Measurements from ENCODE around the gene EDN1.

EDN1 gene

GRCh38 chr6:12270551-12271230, 19.5 kb upstream of the EDN1 start:
- DNase-seq (ENCODE audit: low read depth): no peak

- no peak for DNase-seq (ENCODE audit: low read depth)
Observed at GRCh38 chr6:12271594-12271993, 18.6 kb upstream of the EDN1 start.

GRCh38 chr6:12271997-12272396, 18.2 kb upstream of the EDN1 start:
- DNase-seq (ENCODE audit: low read depth): no peak

DNA sequence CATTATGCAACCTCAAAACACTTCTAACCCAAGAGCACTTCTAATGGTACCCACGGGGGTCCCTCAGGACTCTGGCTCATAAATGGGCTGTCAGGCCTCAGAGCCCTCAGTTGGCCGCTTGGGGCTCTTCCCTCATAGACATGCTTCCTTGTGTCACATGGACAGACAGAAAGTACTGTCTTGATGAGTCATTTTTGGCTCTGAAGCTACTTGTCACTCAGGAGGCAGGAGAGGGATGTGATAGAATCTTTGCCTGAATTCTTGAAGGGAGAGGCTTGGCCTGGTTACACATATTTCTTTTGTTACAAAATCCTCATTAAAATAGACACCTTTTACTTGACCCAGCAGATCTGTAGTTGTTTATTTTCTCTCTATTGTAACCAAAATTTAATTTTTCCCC, 15.1 kb upstream of the EDN1 start:
- DNase-seq (ENCODE audit: low read depth): no peak

DNA sequence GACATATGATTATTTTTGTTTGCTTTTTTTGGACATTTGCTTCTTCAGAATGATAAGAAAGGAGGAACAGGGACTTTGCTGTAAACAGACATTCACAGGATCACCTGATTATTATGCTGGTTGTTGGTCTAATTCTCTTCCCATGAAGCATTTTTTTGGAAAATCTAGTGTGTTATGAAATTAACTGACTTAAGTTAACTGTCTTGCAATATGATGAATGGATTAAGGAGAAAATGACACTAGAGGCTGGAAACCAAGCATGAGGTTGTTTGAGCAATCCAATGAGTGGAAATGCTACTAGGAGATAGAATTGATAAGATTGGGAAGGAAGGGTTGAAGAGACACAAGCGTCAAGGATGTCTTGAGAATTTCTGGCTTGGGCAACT, 13.2 kb upstream of the EDN1 start:
- DNase-seq (ENCODE audit: low read depth): no peak

GRCh38 chr6:12277386-12277785, 12.8 kb upstream of the EDN1 start:
- no peak for DNase-seq (ENCODE audit: low read depth)

DNA sequence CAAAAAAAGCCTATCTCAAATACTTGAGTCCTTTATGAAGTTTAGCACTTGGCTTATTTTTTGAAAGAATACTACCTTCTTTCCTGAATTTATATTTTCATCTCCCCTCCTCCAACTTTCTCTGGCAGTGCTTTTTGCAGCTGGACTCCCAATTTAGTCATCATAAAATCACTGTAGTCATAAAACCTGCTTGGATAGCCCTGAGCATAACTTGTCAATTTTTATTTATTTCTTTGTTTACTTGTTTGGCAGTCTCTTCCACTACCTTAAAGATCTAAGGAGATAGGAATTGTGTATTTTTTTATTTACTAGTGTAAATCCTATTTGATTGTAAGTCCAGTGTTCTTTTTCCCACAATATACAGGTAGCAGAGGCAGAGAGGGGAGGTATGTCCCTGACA, 11.2 kb upstream of the EDN1 start:
- no peak for DNase-seq (ENCODE audit: low read depth)

DNA sequence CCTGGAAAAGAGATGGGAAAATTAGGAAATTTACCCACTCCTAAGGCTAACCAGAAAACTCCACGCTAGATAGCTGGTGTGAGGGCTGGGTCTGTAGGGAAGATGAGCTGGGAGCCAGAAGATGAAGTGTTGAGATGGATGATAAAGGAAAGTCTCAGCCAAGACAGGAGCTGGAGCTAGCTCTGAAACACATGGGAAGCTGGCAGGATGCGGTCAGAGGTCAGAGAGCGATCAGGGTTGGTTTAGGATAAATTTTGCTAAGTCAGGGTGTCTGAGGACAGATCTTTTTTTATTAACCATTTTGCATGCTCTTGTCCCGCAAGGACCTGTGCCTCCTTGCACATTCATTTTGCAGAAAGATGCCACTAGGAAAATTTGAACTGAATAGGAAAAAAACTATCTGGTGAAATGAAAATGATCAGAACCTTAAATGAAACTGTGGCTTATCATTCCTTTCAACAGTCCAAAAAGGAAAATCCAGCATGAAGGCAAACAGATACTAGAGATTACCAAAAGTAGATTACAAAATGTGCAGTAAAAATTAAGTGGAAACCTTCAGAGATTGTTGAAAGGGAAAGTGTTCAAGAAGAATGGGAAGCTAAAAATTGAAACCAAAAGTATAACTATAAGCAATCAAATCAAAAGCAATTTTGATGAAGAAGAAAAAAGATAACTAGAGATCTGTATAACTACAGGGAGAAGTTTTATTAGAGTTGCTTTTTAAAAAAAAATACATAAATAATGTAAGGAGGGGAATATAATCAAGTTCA, 10.7 kb upstream of the EDN1 start:
- DNase-seq (ENCODE audit: low read depth): no peak

GRCh38 chr6:12280458-12280857, 9.7 kb upstream of the EDN1 start:
- DNase-seq (ENCODE audit: low read depth): no peak

DNA sequence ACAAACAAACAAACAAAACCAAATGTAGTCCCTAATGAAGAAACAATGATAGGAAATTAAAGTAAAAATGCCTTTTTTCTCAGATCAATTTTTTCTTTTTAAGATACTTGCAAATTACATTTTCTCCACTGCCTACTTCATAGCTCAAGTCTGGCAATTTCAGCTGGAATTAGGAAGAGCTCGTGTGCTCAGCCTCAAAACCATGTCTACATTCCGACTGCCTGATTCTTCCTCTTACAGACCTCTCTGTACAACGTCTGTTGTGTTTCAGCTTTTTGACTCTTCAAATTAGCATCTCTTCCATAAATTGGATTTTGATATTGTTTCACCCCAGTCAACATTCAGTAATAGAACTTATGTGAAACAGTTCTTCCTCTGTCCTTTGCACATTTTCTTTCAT, 9.3 kb upstream of the EDN1 start:
- DNase-seq (ENCODE audit: low read depth): no peak

GRCh38 chr6:12283904-12284303, 6.3 kb upstream of the EDN1 start:
- no peak for DNase-seq (ENCODE audit: low read depth)

- no peak for DNase-seq (ENCODE audit: low read depth)
Observed at GRCh38 chr6:12286373-12287110, 3.6 kb upstream of the EDN1 start.

GRCh38 chr6:12288211-12288618, 1.9 kb upstream of the EDN1 start:
- no peak for DNase-seq (ENCODE audit: low read depth)

GRCh38 chr6:12288914-12289313, 1.2 kb upstream of the EDN1 start:
- DNase-seq (ENCODE audit: low read depth): no peak

- peak; percentile 56 for DNase-seq (ENCODE audit: low read depth)
Observed at GRCh38 chr6:12289365-12289919, 719 bp upstream of the EDN1 start.

GRCh38 chr6:12291071-12291838, 1.1 kb downstream of the EDN1 start:
- DNase-seq (ENCODE audit: low read depth): no peak

GRCh38 chr6:12291839-12292604, 1.9 kb downstream of the EDN1 start:
- no peak for DNase-seq (ENCODE audit: low read depth)

DNA sequence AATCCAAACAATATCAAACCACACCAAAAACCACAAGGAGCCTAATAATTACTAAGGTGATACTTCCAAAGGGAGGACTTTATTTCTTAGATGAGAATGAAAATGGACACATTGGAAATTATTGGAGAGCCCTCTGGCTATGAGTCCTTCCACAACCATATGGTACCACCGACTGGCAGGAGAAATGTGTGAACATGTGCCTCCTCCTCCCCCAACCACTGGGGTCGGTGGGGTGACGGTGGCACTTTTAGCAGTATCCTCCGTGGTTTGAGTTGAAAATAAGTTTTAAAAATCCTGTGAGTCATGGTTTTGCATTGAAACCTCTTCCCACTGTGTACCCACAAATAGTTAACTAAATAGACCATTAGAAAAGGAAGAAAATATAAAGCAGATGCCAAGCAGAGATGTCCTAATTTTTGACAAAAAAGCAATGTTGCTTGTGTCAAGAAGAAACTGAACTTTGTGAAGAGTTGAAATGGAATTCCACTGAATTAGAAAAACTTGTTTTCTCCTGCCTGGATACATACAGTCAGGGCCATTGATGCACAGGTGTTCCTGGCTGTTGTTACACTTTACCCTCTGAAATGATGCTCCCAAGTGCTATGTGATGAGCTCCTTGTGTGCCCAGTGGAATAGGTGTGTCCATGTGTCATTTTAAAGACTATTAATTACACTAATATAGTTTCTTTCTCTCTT, 3.2 kb downstream of the EDN1 start:
- DNase-seq (ENCODE audit: low read depth): no peak

- DNase-seq (ENCODE audit: low read depth): no peak
Observed at GRCh38 chr6:12293931-12294807, 4.0 kb downstream of the EDN1 start.

All from HS-5 (cell line).